IMR-90 (cell line): ENCODE data around the gene PPP3R2. TPM values are rescaled to one million over a fixed set of nuclear protein-coding genes. Genes with fewer than 3 reads are reported as not detected.

Experiments used
- ATAC-seq: fragments of 200-7000 bp; cut with Tn5 transposase; 2 replicates; pipeline ENCODE4 v1.9.1; 2020; ENCODE audit warnings: low read depth, mild to moderate bottlenecking, moderate library complexity
- BruUV-seq: library from RNA; stranded (reverse); fragments of 400-500 nt; replicated peaks from 2 replicates; lab custom pipeline; 2021; lab: Mats Ljungman, UMichigan
- CTCF ChIA-PET: fragments of 300-600 bp; formaldehyde crosslinking; extraction: SDS; loops from one replicate; lab custom pipeline; 2021; ENCODE audit warnings: antibody characterized with exemption; lab: Yijun Ruan, JAX
- POLR2A ChIA-PET: fragments of 300-600 bp; sonication (Branson Sonifier 250); formaldehyde crosslinking; loops from one replicate; lab custom pipeline; 2022; ENCODE audit warnings: antibody characterized with exemption; ENCODE audit not compliant: unreplicated experiment; lab: Charles Lee
- DNase-seq: peaks from one replicate; pipeline ENCODE4 v3.0.0; 2013
- H2AFZ ChIP-seq: replicated peaks from 2 replicates; pipeline ENCODE3; 2013; ENCODE audit warnings: low read length, mild to moderate bottlenecking; ENCODE audit not compliant: poor library complexity
- H2AK5ac ChIP-seq: 2 replicates; pipeline ENCODE4 v1.6.1; 2013; ENCODE audit warnings: low read depth, low read length, inconsistent platforms
- H2AK9ac ChIP-seq: replicated peaks from 2 replicates; pipeline ENCODE3; 2013; ENCODE audit warnings: mild to moderate bottlenecking, low read depth, low read length, moderate library complexity; ENCODE audit not compliant: poor library complexity
- H2BK120ac ChIP-seq: 2 replicates; pipeline ENCODE4 v1.6.1; 2013; ENCODE audit warnings: low read depth, low read length, inconsistent platforms
- H2BK15ac ChIP-seq: 3 replicates; pipeline ENCODE4 v1.6.1; 2013; ENCODE audit warnings: low read depth, low read length, inconsistent platforms
- H2BK20ac ChIP-seq: 2 replicates; pipeline ENCODE4 v1.6.1; 2013; ENCODE audit warnings: low read depth, mild to moderate bottlenecking, inconsistent platforms, low read length, moderate library complexity
- H2BK5ac ChIP-seq: 2 replicates; pipeline ENCODE4 v1.6.1; 2013; ENCODE audit warnings: mild to moderate bottlenecking, low read depth, low read length, inconsistent platforms; ENCODE audit not compliant: poor library complexity, severe bottlenecking
- H3K14ac ChIP-seq: replicated peaks from 2 replicates; pipeline ENCODE4 v1.6.1; 2013; ENCODE audit warnings: low read depth, low read length, inconsistent platforms
- H3K18ac ChIP-seq: 2 replicates; pipeline ENCODE4 v1.6.1; 2013; ENCODE audit warnings: low read depth, low read length, control low read depth
- H3K23ac ChIP-seq: 2 replicates; pipeline ENCODE4 v1.6.1; 2013; ENCODE audit warnings: low read depth, low read length, inconsistent platforms
- H3K27ac ChIP-seq: 2 replicates; pipeline ENCODE4 v1.5.1; 2013; ENCODE audit warnings: mild to moderate bottlenecking, control low read depth, low read length; ENCODE audit not compliant: insufficient read depth
- H3K27me3 ChIP-seq: 2 replicates; pipeline ENCODE4 v1.6.1; 2013; ENCODE audit warnings: low read length; ENCODE audit not compliant: control insufficient read depth, insufficient read depth
- H3K36me3 ChIP-seq: 2 replicates; pipeline ENCODE4 v1.6.1; 2013; ENCODE audit warnings: low read length, mixed read lengths; ENCODE audit not compliant: control insufficient read depth, insufficient read depth
- H3K4ac ChIP-seq: 2 replicates; pipeline ENCODE4 v1.6.1; 2013; ENCODE audit warnings: low read depth, low read length, inconsistent platforms
- H3K4me1 ChIP-seq: 2 replicates; pipeline ENCODE4 v1.6.1; 2013; ENCODE audit warnings: low read length, mixed read lengths; ENCODE audit not compliant: control insufficient read depth, insufficient read depth
- H3K4me2 ChIP-seq: 2 replicates; pipeline ENCODE4 v1.6.1; 2013; ENCODE audit warnings: low read depth, mild to moderate bottlenecking, control low read depth, low read length, moderate library complexity
- H3K4me3 ChIP-seq: 2 replicates; pipeline ENCODE4 v1.5.1; 2013; ENCODE audit warnings: low read depth, mild to moderate bottlenecking, control low read depth, low read length, moderate library complexity; ENCODE audit not compliant: insufficient read depth
- H3K56ac ChIP-seq: 2 replicates; pipeline ENCODE4 v1.6.1; 2013; ENCODE audit warnings: low read length, inconsistent platforms; ENCODE audit not compliant: insufficient read depth; ENCODE audit errors: extremely low read depth
- H3K79me1 ChIP-seq, 2 experiments: 2 replicates each; pipeline ENCODE4 v1.6.1; 2013; ENCODE audit warnings: low read length in 2 of 2, inconsistent platforms in 1 of 2, low read depth in 1 of 2
- H3K9ac ChIP-seq: 2 replicates; pipeline ENCODE4 v1.6.1; 2013; ENCODE audit warnings: low read depth, low read length, control low read depth
- H3K9me1 ChIP-seq: 2 replicates; pipeline ENCODE4 v1.6.1; 2013; ENCODE audit warnings: low read length, inconsistent platforms; ENCODE audit not compliant: insufficient read depth
- H3K9me3 ChIP-seq: 2 replicates; pipeline ENCODE4 v1.6.1; 2013; ENCODE audit warnings: low read length; ENCODE audit not compliant: control insufficient read depth, insufficient read depth
- H4K20me1 ChIP-seq: 2 replicates; pipeline ENCODE4 v1.6.1; 2013; ENCODE audit warnings: low read length, inconsistent platforms; ENCODE audit not compliant: insufficient read depth
- H4K5ac ChIP-seq: 2 replicates; pipeline ENCODE4 v1.6.1; 2013; ENCODE audit warnings: mild to moderate bottlenecking, low read depth, low read length, control low read depth
- H4K8ac ChIP-seq, 2 experiments: 2 replicates each; pipeline ENCODE4 v1.6.1; 2013; ENCODE audit warnings: low read depth in 2 of 2, low read length in 2 of 2, control low read depth in 1 of 2, inconsistent platforms in 1 of 2
- H4K91ac ChIP-seq: 2 replicates; pipeline ENCODE4 v1.6.1; 2013; ENCODE audit warnings: low read depth, low read length, inconsistent platforms; ENCODE audit not compliant: insufficient read depth
- BHLHE40 ChIP-seq: fragments of 150-350 bp; IDR thresholded peaks from 2 replicates; pipeline ENCODE4 v1.6.1; 2016; ENCODE audit warnings: mild to moderate bottlenecking, low read depth, low read length
- CEBPB ChIP-seq: IDR thresholded peaks from 2 replicates; pipeline ENCODE4 v1.6.1; 2012; ENCODE audit warnings: low read depth, low read length, improper control_type of control experiment
- CHD1 ChIP-seq: IDR thresholded peaks from 2 replicates; pipeline ENCODE4 v1.6.1; 2012; ENCODE audit warnings: low read depth, low read length, improper control_type of control experiment
- FOS ChIP-seq: fragments of 150-350 bp; IDR thresholded peaks from 2 replicates; pipeline ENCODE4 v1.6.1; 2016; ENCODE audit warnings: low read depth, low read length
- MAFK ChIP-seq: IDR thresholded peaks from 2 replicates; pipeline ENCODE4 v1.6.1; 2012; ENCODE audit warnings: low read depth, low read length, improper control_type of control experiment
- MAZ ChIP-seq: IDR thresholded peaks from 2 replicates; pipeline ENCODE4 v1.6.1; 2012; ENCODE audit warnings: low read depth, mild to moderate bottlenecking, low read length, improper control_type of control experiment, moderate library complexity, borderline replicate concordance
- MXI1 ChIP-seq: IDR thresholded peaks from 2 replicates; pipeline ENCODE4 v1.6.1; 2012; ENCODE audit warnings: low read depth, mild to moderate bottlenecking, low read length, moderate library complexity, borderline replicate concordance
- NFE2L2 ChIP-seq: fragments of 150-350 bp; IDR thresholded peaks from 2 replicates; pipeline ENCODE4 v1.6.1; 2016; ENCODE audit warnings: low read depth, mild to moderate bottlenecking, low read length
- POLR2A ChIP-seq: IDR thresholded peaks from 2 replicates; pipeline ENCODE4 v1.6.1; 2012; ENCODE audit warnings: mild to moderate bottlenecking, low read depth, low read length
- RAD21 ChIP-seq: IDR thresholded peaks from 2 replicates; pipeline ENCODE4 v1.6.1; 2012; ENCODE audit warnings: low read length, improper control_type of control experiment
- RCOR1 ChIP-seq: IDR thresholded peaks from 2 replicates; pipeline ENCODE4 v1.6.1; 2012; ENCODE audit warnings: mild to moderate bottlenecking, low read length, improper control_type of control experiment; ENCODE audit not compliant: insufficient replicate concordance
- RFX5 ChIP-seq: IDR thresholded peaks from 2 replicates; pipeline ENCODE4 v1.8.0; 2012; ENCODE audit warnings: low read depth, mild to moderate bottlenecking, low read length, moderate library complexity
- SMC3 ChIP-seq: fragments of 150-350 bp; IDR thresholded peaks from 2 replicates; pipeline ENCODE4 v1.6.1; 2016; ENCODE audit warnings: low read depth, mild to moderate bottlenecking, antibody characterized with exemption, low read length, moderate library complexity
- WGBS, 2 experiments: methylation state at CpG; one replicate each; pipeline versions ENCODE4 v1.1.5 to v1.1.7; 2013; ENCODE audit warnings: missing lambda C conversion rate in 2 of 2; ENCODE audit not compliant: insufficient read length in 1 of 2; ENCODE audit errors: extremely low coverage in 2 of 2; 5-methylcytosine and 5-hydroxymethylcytosine counted together
- dilution Hi-C: fragments of 300-500 bp; cut with HindIII; formaldehyde crosslinking; loops from one replicate; pipeline ENCODE4 v1.14.3; 2018; ENCODE audit warnings: low sequenced_read_pairs; ENCODE audit not compliant: unreplicated experiment
- in situ Hi-C: fragments of 300-500 bp; cut with MboI; formaldehyde crosslinking; loops from 3 replicates; pipeline ENCODE4 v1.14.3; 2019; ENCODE audit warnings: low sequenced_read_pairs, inconsistent platforms, mixed read lengths
- intact Hi-C: fragments of 100-400 bp; cut with micrococcal nuclease; formaldehyde crosslinking; loops from 2 replicates; pipeline ENCODE4 v1.10.0; 2022
- polyA plus RNA-seq, 3 experiments: library from polyadenylated mRNA; depleted of rRNA; stranded (reverse); fragments of >200 nt; gene quantifications; 2 replicates each; pipeline ENCODE4 v1.2.3, GENCODE V29; 2012; ENCODE audit warnings: low replicate concordance in 1 of 3
- total RNA-seq: library from RNA; depleted of rRNA; stranded (reverse); fragments of >200 nt; gene quantifications from 2 replicates; pipeline ENCODE4 v1.2.3, GENCODE V29; 2012
- TF ChIP-seq, protein P1 (sequence below): fragments of 150-350 bp; IDR thresholded peaks from 2 replicates; pipeline ENCODE4 v1.6.1; 2017; ENCODE audit warnings: mild to moderate bottlenecking, antibody characterized with exemption, low read length, low read depth
- TF ChIP-seq, protein P2 (sequence below): fragments of 150-350 bp; IDR thresholded peaks from 2 replicates; pipeline ENCODE4 v1.6.1; 2016; ENCODE audit warnings: low read depth, mild to moderate bottlenecking, low read length, moderate library complexity, borderline replicate concordance
- TF ChIP-seq, protein P3 (sequence below): conservative IDR thresholded peaks from 2 replicates; pipeline ENCODE4 v1.5.1; 2012; ENCODE audit warnings: mild to moderate bottlenecking, low read depth, low read length, improper control_type of control experiment

PPP3R2 gene
- total and polyA plus RNA-seq, 2 of the 4 experiments (the other 2 are of a cell fraction), result not detected

DNA sequence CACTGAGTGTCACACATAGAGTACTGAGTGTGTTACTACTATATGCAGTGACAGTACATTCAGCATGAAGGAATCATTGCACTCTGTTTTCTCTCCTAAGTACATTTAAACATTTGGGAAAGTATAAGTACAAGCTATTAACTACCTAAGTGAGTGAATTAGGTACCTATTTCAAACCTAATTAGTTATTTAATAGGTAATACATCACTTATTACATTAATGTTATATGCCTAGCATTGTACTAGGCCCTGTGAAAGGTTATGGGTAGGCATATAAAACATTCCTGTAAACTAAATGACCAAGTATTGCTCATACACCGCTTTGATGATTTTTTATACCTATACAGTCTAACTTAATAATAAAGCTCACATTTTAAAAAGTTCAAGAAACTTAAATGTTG, 25.7 kb upstream of the PPP3R2 start:
- BruUV-seq, result no TSS peak
- Histone ChIP-seq H3K4ac (no peak overlapping the region), H3K4me1 (no peaks in the 10 kb centered on the region), H3K23ac (no peak overlapping the region), H2BK120ac (no peak overlapping the region), H2BK20ac (no peak overlapping the region), H3K56ac (no peak overlapping the region), H2BK5ac (no peak overlapping the region), H4K8ac (no peak overlapping the region), H3K27ac (no peak overlapping the region), H4K5ac (no peak overlapping the region), H3K4me3 (no peak overlapping the region), H3K9ac (no peak overlapping the region), H3K4me2 (no peak overlapping the region), H4K91ac (no peak overlapping the region), H3K18ac (no peak overlapping the region), H2AFZ (no peak overlapping the region), H3K36me3 (no peaks in the 10 kb centered on the region), H3K79me1 (no peaks in the 10 kb centered on the region), H2BK15ac (no peak overlapping the region), H3K9me1 (no peaks in the 10 kb centered on the region), H3K14ac (no peak overlapping the region), H4K20me1 (no peaks in the 10 kb centered on the region), H2AK5ac (no peak overlapping the region), H2AK9ac (no peak overlapping the region), H3K9me3 (no peaks in the 10 kb centered on the region), H3K27me3 (no peaks in the 10 kb centered on the region)
- POLR2A ChIA-PET, result no interaction called here
- DNase-seq (no peak), ATAC-seq (no peak)
- no CpG with 5 or more reads among the region's 1 CpG for WGBS, 2 experiments
- intact Hi-C loops, result no loop called here
- in situ Hi-C loops, result no loop called here
- dilution Hi-C loops, result no loop called here
- CTCF ChIA-PET, result no interaction called here
- TF ChIP-seq MAFK, result no peak
- TF ChIP-seq, protein P1, sequence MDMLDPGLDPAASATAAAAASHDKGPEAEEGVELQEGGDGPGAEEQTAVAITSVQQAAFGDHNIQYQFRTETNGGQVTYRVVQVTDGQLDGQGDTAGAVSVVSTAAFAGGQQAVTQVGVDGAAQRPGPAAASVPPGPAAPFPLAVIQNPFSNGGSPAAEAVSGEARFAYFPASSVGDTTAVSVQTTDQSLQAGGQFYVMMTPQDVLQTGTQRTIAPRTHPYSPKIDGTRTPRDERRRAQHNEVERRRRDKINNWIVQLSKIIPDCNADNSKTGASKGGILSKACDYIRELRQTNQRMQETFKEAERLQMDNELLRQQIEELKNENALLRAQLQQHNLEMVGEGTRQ, result no peak
- TF ChIP-seq RAD21, result no peak
- TF ChIP-seq BHLHE40, result no peak
- TF ChIP-seq CEBPB, result no peak
- TF ChIP-seq FOS, result no peak
- no peak for TF ChIP-seq CHD1
- TF ChIP-seq RFX5, result no peak
- TF ChIP-seq NFE2L2, result no peak
- TF ChIP-seq RCOR1, result no peak
- TF ChIP-seq, protein P2, sequence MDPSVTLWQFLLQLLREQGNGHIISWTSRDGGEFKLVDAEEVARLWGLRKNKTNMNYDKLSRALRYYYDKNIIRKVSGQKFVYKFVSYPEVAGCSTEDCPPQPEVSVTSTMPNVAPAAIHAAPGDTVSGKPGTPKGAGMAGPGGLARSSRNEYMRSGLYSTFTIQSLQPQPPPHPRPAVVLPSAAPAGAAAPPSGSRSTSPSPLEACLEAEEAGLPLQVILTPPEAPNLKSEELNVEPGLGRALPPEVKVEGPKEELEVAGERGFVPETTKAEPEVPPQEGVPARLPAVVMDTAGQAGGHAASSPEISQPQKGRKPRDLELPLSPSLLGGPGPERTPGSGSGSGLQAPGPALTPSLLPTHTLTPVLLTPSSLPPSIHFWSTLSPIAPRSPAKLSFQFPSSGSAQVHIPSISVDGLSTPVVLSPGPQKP, result no peak
- TF ChIP-seq POLR2A, result no peak
- no peak for TF ChIP-seq MAZ
- TF ChIP-seq SMC3, result no peak
- TF ChIP-seq MXI1, result no peak
- TF ChIP-seq, protein P3, sequence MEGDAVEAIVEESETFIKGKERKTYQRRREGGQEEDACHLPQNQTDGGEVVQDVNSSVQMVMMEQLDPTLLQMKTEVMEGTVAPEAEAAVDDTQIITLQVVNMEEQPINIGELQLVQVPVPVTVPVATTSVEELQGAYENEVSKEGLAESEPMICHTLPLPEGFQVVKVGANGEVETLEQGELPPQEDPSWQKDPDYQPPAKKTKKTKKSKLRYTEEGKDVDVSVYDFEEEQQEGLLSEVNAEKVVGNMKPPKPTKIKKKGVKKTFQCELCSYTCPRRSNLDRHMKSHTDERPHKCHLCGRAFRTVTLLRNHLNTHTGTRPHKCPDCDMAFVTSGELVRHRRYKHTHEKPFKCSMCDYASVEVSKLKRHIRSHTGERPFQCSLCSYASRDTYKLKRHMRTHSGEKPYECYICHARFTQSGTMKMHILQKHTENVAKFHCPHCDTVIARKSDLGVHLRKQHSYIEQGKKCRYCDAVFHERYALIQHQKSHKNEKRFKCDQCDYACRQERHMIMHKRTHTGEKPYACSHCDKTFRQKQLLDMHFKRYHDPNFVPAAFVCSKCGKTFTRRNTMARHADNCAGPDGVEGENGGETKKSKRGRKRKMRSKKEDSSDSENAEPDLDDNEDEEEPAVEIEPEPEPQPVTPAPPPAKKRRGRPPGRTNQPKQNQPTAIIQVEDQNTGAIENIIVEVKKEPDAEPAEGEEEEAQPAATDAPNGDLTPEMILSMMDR, result no peak
